Spleen (tissue), 11 donors: ENCODE measurements around the gene MEMO1. TPM values are rescaled to one million over a fixed set of nuclear protein-coding genes. Genes with fewer than 3 reads are reported as not detected.

Experiments
- DNase-seq: peaks from one replicate; pipeline ENCODE4 v3.0.0-alpha.2; 2020
- H3K27ac ChIP-seq, 8 donors: fragments of 200-600 bp; sonication (generic) in 7 of 8; 1 replicate in 4 of 8; 2 replicates in 4 of 8; pipeline versions ENCODE4 v1.5.0 to v1.8.0; 2016 to 2021; ENCODE audit warnings: inconsistent platforms in 4 of 8, mild to moderate bottlenecking in 4 of 8, moderate library complexity in 1 of 8
- H3K27me3 ChIP-seq, 7 donors: fragments of 200-600 bp; sonication (generic) in 6 of 7; replicated peaks in 1 of 7; 1 replicate in 4 of 7; 2 replicates in 3 of 7; pipeline versions ENCODE4 v1.5.0 to v1.8.0; 2016 to 2021; ENCODE audit warnings: inconsistent platforms in 3 of 7, mild to moderate bottlenecking in 1 of 7
- H3K36me3 ChIP-seq, 6 donors: fragments of 200-600 bp; sonication (generic) in 5 of 6; 1 replicate in 4 of 6; 2 replicates in 2 of 6; pipeline versions ENCODE4 v1.5.0 to v1.8.0; 2016 to 2021; ENCODE audit warnings: inconsistent platforms in 2 of 6
- H3K4me1 ChIP-seq, 6 donors: fragments of 200-600 bp; sonication (generic) in 5 of 6; 1 replicate in 3 of 6; 2 replicates in 3 of 6; pipeline versions ENCODE4 v1.5.0 to v1.8.0; 2016 to 2021; ENCODE audit warnings: inconsistent platforms in 3 of 6
- H3K4me3 ChIP-seq, 8 donors: fragments of 200-600 bp; sonication (generic) in 7 of 8; 1 replicate in 4 of 8; 2 replicates in 4 of 8; pipeline versions ENCODE4 v1.5.0 to v1.8.0; 2016 to 2021; ENCODE audit warnings: inconsistent platforms in 4 of 8, mild to moderate bottlenecking in 4 of 8, moderate library complexity in 2 of 8
- H3K9me3 ChIP-seq, 8 donors: fragments of 200-600 bp; sonication (generic) in 7 of 8; 1 replicate in 4 of 8; 2 replicates in 4 of 8; pipeline versions ENCODE4 v1.5.0 to v1.8.0; 2016 to 2021; ENCODE audit warnings: inconsistent platforms in 4 of 8
- POLR2A ChIP-seq, 3 donors: fragments of 450-650 bp; IDR thresholded peaks; one replicate each; pipeline ENCODE4 v1.5.1; 2017; ENCODE audit warnings: antibody characterized with exemption in 3 of 3, mild to moderate bottlenecking in 1 of 3
- POLR2AphosphoS5 ChIP-seq, 3 donors: sonication (generic); formaldehyde crosslinking; IDR thresholded peaks; one replicate each; pipeline ENCODE4 v1.5.1; 2017; ENCODE audit warnings: antibody characterized with exemption in 3 of 3
- WGBS, 5 donors: extraction: QIAGEN DNeasy Blood & Tissue Kit in 3 of 5; methylation state at CpG; one replicate each; pipeline versions ENCODE4 v1.1.5 to v1.1.7; 2013 to 2018; 5-methylcytosine and 5-hydroxymethylcytosine counted together
- intact Hi-C: fragments of 100-400 bp; cut with DNase I; formaldehyde crosslinking; loops from one replicate; pipeline ENCODE4 v1.15.0; 2023; ENCODE audit warnings: low total_unique reads
- polyA plus RNA-seq, 3 donors: library from polyadenylated mRNA; stranded (reverse); fragments of 200-250 nt; gene quantifications; one replicate each; pipeline ENCODE4 v1.2.1, GENCODE V29; 2013
- total RNA-seq, 7 donors: library from RNA; depleted of rRNA in 3 of 7; stranded (reverse); fragments of >200 nt in 3 of 7; fragmentation: NEBNext Ultra II Directional in 4 of 7; extraction: Animal tissue kit (Norgen Biotek cat#: 25700) in 4 of 7; gene quantifications; one replicate each; pipeline versions ENCODE4 v1.1.0 to v1.2.1, GENCODE V29; 2016 to 2021
- TF ChIP-seq, protein P1 (sequence below), 11 experiments: fragments of 200-600 bp in 7 of 11; fragments of 450-650 bp in 4 of 11; sonication (generic) in 4 of 11; IDR thresholded peaks in 8 of 11; conservative IDR thresholded peaks in 3 of 11; 1 replicate in 7 of 11; 2 replicates in 4 of 11; pipeline versions ENCODE4 v1.4.0 to v1.8.0; 2016 to 2021; ENCODE audit warnings: antibody characterized with exemption in 11 of 11, inconsistent platforms in 4 of 11, mild to moderate bottlenecking in 1 of 11
- donor health status: healthy with polysubstance abuse.
- donor health status: DM: no; HTN: no; CAD: no; lungs with moderate emphysema.
- donor health status: DM: no; HTN: no; CAD: no.
- donor health status: Bipolar disorder and iron deficiency.
- donor health status: healthy.
- donor health status: DM: no; HTN: no; CAD: no.
- donor health status: DM: yes; HTN: yes; CAD: no.

The MEMO1 gene
- total and polyA plus RNA-seq, 10 donors: 26.9 to 55.7 (median 40.6) TPM

DNA sequence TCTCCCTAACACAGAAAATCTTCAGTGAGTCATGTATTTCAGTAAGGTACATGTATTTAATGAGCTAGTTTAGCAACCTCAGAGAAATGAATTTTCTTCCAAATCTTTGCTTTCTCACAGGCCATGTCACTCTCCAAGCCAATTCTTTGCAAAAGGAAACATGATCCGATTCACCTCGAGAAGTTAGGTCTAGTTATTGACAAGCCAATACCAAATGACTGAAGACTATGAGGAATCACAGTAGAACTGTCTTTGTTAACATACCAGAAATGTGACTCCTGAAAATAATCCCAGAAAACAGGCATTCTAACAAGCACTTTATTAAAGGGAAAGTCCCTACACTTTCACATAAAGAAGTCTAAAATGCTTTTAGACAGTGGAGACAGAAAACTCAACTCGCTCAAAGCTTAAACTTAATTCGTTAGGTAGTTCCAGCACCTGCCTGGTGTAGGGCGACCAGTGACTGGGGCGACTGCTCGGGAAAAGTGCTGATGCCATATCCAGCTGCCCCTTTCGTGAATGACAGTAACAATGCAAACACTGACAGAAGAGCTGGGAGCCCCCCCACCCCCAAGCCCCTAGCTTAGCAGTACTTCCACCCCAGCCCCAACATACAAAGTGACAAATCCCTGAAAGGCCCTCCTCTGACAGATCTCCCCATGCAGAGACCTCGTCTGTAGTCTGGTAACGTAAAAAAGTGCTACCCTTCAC, 1.8 kb downstream of the MEMO1 start:
- no peak for TF ChIP-seq POLR2AphosphoS5 (IDR thresholded peaks at IDR 0.05)
- TF ChIP-seq, protein P1, sequence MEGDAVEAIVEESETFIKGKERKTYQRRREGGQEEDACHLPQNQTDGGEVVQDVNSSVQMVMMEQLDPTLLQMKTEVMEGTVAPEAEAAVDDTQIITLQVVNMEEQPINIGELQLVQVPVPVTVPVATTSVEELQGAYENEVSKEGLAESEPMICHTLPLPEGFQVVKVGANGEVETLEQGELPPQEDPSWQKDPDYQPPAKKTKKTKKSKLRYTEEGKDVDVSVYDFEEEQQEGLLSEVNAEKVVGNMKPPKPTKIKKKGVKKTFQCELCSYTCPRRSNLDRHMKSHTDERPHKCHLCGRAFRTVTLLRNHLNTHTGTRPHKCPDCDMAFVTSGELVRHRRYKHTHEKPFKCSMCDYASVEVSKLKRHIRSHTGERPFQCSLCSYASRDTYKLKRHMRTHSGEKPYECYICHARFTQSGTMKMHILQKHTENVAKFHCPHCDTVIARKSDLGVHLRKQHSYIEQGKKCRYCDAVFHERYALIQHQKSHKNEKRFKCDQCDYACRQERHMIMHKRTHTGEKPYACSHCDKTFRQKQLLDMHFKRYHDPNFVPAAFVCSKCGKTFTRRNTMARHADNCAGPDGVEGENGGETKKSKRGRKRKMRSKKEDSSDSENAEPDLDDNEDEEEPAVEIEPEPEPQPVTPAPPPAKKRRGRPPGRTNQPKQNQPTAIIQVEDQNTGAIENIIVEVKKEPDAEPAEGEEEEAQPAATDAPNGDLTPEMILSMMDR (IDR thresholded peaks at IDR 0.05 in 8 of 11, conservative IDR thresholded peaks at IDR 0.05 in 3 of 11): no peak
- TF ChIP-seq POLR2A (IDR thresholded peaks at IDR 0.05): no peak
- intact Hi-C loops: no loop called here
- Histone ChIP-seq H3K4me1 (peaks cover 12 to 71% (median 55%) of the 10 kb centered on the region in 6 donors), H3K9me3 (no peaks in the 10 kb centered on the region), H3K36me3 (peaks cover 0 to 5% (median 0%) of the 10 kb centered on the region in 6 donors), H3K27me3 (no peaks in the 10 kb centered on the region), H3K4me3 (peak overlapping the region; percentile 79 to 98 (median 87)), H3K27ac (peak overlapping the region; percentile 81 to 99 (median 94))
- WGBS, 5 donors: 0 to 1% (median 0%) methylated on average over 7 to 10 of the region's 10 CpGs
- DNase-seq: peak; percentile 75

DNA sequence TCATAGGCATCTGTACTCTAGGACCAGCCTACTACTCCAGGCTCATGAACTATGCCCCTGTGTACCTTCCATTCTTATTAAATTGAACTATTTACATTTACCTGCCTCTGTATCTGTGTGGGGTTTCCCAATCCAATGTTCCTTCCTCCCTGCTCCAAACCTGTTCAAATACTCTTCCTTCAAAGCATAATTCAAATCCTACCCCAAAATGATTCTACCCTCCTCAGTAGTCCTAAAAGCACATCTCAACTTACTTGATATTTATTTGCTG, 3.8 kb downstream of the MEMO1 start:
- no peaks in the 10 kb centered on the region for H3K36me3 ChIP-seq
- intact Hi-C loops: no loop called here

DNA sequence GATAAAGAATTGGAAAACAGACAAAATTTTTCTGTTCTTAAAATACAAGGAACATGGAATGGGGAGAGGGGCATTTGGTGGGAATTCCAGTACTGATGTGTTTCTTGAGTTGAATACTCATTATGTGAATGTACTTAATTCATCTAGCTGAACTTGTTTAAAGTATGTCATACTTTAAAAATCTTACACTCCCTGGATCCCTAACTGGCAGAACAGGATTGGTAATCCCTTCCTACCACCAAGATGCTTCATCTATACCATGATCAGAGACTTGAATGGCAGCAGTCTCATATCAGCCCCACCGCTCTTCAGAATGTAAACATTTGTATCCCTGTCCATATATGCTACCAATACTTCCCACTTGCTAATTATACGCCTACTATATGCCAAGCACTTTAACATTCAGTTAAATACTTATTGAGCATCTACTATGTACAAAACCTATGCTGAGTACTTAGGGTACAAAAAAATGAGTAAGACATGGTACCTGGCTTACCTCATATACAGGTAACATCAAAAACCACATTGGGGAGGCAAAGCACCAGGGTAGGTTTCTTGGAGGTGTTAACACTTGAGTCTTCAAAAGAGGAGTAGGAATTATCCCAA, 5.3 kb downstream of the MEMO1 start:
- Histone ChIP-seq H3K9me3 (no peaks in the 10 kb centered on the region), H3K4me3 (no peak overlapping the region), H3K36me3 (no peaks in the 10 kb centered on the region), H3K4me1 (peaks cover 12 to 73% (median 48%) of the 10 kb centered on the region in 6 donors), H3K27ac (no peak overlapping the region), H3K27me3 (no peaks in the 10 kb centered on the region)
- 95 to 100% (median 98%) methylated on average over 2 of the region's 2 CpGs for WGBS, 5 donors
- intact Hi-C loops: no loop called here
- no peak for TF ChIP-seq POLR2A (IDR thresholded peaks at IDR 0.05)
- TF ChIP-seq, protein P1 (IDR thresholded peaks at IDR 0.05 in 8 of 11, conservative IDR thresholded peaks at IDR 0.05 in 3 of 11): no peak
- TF ChIP-seq POLR2AphosphoS5 (IDR thresholded peaks at IDR 0.05): no peak
- no peak for DNase-seq

More for the DNA sequence above, 3.8 kb downstream of the MEMO1 start:
- Histone ChIP-seq H3K9me3 (no peaks in the 10 kb centered on the region), H3K4me1 (peaks cover 12 to 84% (median 60%) of the 10 kb centered on the region in 6 donors), H3K27me3 (no peaks in the 10 kb centered on the region), H3K4me3 (no peak overlapping the region), H3K27ac (no peak overlapping the region)
- no peak for TF ChIP-seq POLR2AphosphoS5 (IDR thresholded peaks at IDR 0.05)
- TF ChIP-seq, protein P1 (IDR thresholded peaks at IDR 0.05 in 8 of 11, conservative IDR thresholded peaks at IDR 0.05 in 3 of 11): no peak
- TF ChIP-seq POLR2A (IDR thresholded peaks at IDR 0.05): no peak
- no peak for DNase-seq

DNA sequence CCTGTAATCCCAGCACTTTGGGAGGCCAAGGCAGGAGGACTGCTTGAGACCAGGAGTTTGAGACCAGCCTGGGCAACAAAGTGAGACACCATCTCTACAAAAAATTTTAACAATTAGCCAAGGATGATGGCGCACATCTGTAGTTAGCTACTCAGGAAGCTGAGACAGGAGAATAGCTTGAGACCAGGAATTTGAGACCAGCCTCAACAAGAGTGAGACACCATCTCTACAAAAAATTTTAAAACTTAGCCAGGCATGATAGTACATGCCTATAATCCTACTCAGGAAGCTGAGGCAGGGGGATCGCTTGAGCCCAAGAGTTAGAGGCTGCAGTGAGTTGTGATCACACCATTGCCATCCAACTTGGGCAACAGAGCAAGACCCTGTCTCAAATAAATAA, 7.0 kb downstream of the MEMO1 start:
- no peak overlapping the region for H3K27ac ChIP-seq
- intact Hi-C loops: no loop called here
- peaks cover 8 to 79% (median 47%) of the 10 kb centered on the region in 6 donors for H3K4me1 ChIP-seq
- no peak overlapping the region for H3K4me3 ChIP-seq
- DNase-seq: no peak
- TF ChIP-seq, protein P1 (IDR thresholded peaks at IDR 0.05 in 8 of 11, conservative IDR thresholded peaks at IDR 0.05 in 3 of 11): no peak
- no peak for TF ChIP-seq POLR2A (IDR thresholded peaks at IDR 0.05)
- TF ChIP-seq POLR2AphosphoS5 (IDR thresholded peaks at IDR 0.05): no peak
- no peaks in the 10 kb centered on the region for H3K9me3 ChIP-seq
- H3K27me3 ChIP-seq: no peaks in the 10 kb centered on the region
- H3K36me3 ChIP-seq: no peaks in the 10 kb centered on the region
- 92 to 98% (median 98%) methylated on average over 2 of the region's 2 CpGs for WGBS, 5 donors
